Measurements from ENCODE around the gene COG5. TPM values are rescaled to one million over a fixed set of nuclear protein-coding genes. Genes with fewer than 3 reads are reported as not detected.

The COG5 gene
- polyA plus RNA-seq, 1 of the 3 experiments (the other 2 are of a cell fraction), result 21.2 TPM

DNA sequence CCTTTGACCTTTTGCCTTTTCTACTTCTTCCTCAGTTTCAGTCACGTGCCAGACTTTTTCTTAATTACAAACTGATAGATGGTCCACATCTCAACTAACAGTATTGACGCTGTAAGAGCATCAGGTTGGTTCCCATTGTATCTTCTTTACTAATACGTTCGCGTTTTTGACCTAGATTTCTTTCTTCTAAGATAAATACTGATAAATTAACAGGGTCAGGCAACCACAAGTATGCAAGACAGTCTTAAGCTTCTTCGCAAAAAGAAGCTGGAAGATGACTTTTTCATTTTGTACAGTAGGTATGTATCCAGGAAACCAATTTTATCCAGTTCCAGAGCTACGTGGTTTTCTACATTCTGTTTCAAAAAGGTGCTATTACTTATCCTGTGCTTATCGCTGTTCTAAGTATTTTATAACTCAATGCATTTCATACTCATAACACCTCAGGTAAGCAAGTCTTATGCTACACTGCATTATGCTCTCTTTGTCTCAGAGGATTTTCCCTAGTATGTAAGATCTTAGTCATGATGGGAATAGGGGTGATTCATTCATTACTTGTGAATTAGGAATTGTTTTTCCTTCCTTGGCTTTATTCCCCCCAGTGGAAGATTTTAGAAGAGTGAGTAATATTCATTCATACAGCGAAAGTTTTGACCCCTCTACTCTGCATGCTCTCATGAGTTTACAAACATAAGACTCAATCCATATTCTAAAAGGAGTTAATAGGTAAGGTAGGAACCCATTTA lies 1.0 kb upstream of the COG5 start:
- POLR2A ChIA-PET, result interaction anchor here (1.2 to 2.0 kb wide), 2 partner anchors 15 to 178 kb away, joined by 4 to 14 read pairs; partner anchors contain the start of gene BCAP29
- TF ChIP-seq ELF1 (IDR thresholded peaks at IDR 0.05) (no peak), NFIC (IDR thresholded peaks at IDR 0.05; ENCODE audit: borderline replicate concordance) (peak; percentile 66; the same call in 1 of the 2 replicates), FOXJ3 (CRISPR knock-in tag; IDR thresholded peaks at IDR 0.05) (no peak), MXI1 (IDR thresholded peaks at IDR 0.05; ENCODE audit: low read depth, low read length) (no peak), RAD21 (IDR thresholded peaks at IDR 0.05; ENCODE audit: low read length) (no peak), NRF1 (IDR thresholded peaks at IDR 0.05; ENCODE audit: low read depth, low read length) (no peak), EP300 (IDR thresholded peaks at IDR 0.05; ENCODE audit: borderline replicate concordance in 1 of 2, low read depth in 1 of 2, low read length in 1 of 2) (peak in 1 of 2 experiments; percentile 72; a peak in 1 of 4 replicates), FOSL2 (IDR thresholded peaks at IDR 0.05; ENCODE audit: borderline replicate concordance, low read depth) (peak; percentile 98), GATA2 (CRISPR knock-in tag; IDR thresholded peaks at IDR 0.05) (no peak), CHD2 (IDR thresholded peaks at IDR 0.05; ENCODE audit: low read length, partially characterized antibody) (no peak), RFX5 (IDR thresholded peaks at IDR 0.05; ENCODE audit: low read length) (no peak), SMC3 (IDR thresholded peaks at IDR 0.05; ENCODE audit: low read depth, low read length) (no peak), TAF1 (IDR thresholded peaks at IDR 0.05; ENCODE audit: borderline replicate concordance, low read depth, low read length) (no peak), YY1 (IDR thresholded peaks at IDR 0.05; ENCODE audit: low read depth) (no peak), POLR2AphosphoS5 (IDR thresholded peaks at IDR 0.05; ENCODE audit: low read depth, low read length) (peak; percentile 60; the same call in 1 of the 2 replicates), TCF12 (IDR thresholded peaks at IDR 0.05) (peak; percentile 58), SIN3A (IDR thresholded peaks at IDR 0.05; ENCODE audit: borderline replicate concordance, low read depth, low read length) (no peak)
- TF ChIP-seq, protein P1, sequence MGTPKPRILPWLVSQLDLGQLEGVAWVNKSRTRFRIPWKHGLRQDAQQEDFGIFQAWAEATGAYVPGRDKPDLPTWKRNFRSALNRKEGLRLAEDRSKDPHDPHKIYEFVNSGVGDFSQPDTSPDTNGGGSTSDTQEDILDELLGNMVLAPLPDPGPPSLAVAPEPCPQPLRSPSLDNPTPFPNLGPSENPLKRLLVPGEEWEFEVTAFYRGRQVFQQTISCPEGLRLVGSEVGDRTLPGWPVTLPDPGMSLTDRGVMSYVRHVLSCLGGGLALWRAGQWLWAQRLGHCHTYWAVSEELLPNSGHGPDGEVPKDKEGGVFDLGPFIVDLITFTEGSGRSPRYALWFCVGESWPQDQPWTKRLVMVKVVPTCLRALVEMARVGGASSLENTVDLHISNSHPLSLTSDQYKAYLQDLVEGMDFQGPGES (IDR thresholded peaks at IDR 0.05; ENCODE audit: low read depth, low read length), result no peak
- TF ChIP-seq, protein P2, sequence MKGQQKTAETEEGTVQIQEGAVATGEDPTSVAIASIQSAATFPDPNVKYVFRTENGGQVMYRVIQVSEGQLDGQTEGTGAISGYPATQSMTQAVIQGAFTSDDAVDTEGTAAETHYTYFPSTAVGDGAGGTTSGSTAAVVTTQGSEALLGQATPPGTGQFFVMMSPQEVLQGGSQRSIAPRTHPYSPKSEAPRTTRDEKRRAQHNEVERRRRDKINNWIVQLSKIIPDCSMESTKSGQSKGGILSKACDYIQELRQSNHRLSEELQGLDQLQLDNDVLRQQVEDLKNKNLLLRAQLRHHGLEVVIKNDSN (IDR thresholded peaks at IDR 0.05; ENCODE audit: borderline replicate concordance, low read depth), result peak; percentile 61; the same call in 1 of the 2 replicates
- TF ChIP-seq, protein P3, sequence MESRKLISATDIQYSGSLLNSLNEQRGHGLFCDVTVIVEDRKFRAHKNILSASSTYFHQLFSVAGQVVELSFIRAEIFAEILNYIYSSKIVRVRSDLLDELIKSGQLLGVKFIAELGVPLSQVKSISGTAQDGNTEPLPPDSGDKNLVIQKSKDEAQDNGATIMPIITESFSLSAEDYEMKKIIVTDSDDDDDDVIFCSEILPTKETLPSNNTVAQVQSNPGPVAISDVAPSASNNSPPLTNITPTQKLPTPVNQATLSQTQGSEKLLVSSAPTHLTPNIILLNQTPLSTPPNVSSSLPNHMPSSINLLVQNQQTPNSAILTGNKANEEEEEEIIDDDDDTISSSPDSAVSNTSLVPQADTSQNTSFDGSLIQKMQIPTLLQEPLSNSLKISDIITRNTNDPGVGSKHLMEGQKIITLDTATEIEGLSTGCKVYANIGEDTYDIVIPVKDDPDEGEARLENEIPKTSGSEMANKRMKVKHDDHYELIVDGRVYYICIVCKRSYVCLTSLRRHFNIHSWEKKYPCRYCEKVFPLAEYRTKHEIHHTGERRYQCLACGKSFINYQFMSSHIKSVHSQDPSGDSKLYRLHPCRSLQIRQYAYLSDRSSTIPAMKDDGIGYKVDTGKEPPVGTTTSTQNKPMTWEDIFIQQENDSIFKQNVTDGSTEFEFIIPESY (IDR thresholded peaks at IDR 0.05; ENCODE audit: borderline replicate concordance, low read depth), result 0 out of 2 replicates have a peak, but pooled peaks have one; percentile 43
- TF ChIP-seq, protein P4, sequence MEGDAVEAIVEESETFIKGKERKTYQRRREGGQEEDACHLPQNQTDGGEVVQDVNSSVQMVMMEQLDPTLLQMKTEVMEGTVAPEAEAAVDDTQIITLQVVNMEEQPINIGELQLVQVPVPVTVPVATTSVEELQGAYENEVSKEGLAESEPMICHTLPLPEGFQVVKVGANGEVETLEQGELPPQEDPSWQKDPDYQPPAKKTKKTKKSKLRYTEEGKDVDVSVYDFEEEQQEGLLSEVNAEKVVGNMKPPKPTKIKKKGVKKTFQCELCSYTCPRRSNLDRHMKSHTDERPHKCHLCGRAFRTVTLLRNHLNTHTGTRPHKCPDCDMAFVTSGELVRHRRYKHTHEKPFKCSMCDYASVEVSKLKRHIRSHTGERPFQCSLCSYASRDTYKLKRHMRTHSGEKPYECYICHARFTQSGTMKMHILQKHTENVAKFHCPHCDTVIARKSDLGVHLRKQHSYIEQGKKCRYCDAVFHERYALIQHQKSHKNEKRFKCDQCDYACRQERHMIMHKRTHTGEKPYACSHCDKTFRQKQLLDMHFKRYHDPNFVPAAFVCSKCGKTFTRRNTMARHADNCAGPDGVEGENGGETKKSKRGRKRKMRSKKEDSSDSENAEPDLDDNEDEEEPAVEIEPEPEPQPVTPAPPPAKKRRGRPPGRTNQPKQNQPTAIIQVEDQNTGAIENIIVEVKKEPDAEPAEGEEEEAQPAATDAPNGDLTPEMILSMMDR (IDR thresholded peaks at IDR 0.05), result peak; percentile 30; the same call in 1 of the 2 replicates
- TF ChIP-seq, protein P5, sequence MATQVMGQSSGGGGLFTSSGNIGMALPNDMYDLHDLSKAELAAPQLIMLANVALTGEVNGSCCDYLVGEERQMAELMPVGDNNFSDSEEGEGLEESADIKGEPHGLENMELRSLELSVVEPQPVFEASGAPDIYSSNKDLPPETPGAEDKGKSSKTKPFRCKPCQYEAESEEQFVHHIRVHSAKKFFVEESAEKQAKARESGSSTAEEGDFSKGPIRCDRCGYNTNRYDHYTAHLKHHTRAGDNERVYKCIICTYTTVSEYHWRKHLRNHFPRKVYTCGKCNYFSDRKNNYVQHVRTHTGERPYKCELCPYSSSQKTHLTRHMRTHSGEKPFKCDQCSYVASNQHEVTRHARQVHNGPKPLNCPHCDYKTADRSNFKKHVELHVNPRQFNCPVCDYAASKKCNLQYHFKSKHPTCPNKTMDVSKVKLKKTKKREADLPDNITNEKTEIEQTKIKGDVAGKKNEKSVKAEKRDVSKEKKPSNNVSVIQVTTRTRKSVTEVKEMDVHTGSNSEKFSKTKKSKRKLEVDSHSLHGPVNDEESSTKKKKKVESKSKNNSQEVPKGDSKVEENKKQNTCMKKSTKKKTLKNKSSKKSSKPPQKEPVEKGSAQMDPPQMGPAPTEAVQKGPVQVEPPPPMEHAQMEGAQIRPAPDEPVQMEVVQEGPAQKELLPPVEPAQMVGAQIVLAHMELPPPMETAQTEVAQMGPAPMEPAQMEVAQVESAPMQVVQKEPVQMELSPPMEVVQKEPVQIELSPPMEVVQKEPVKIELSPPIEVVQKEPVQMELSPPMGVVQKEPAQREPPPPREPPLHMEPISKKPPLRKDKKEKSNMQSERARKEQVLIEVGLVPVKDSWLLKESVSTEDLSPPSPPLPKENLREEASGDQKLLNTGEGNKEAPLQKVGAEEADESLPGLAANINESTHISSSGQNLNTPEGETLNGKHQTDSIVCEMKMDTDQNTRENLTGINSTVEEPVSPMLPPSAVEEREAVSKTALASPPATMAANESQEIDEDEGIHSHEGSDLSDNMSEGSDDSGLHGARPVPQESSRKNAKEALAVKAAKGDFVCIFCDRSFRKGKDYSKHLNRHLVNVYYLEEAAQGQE (IDR thresholded peaks at IDR 0.05; ENCODE audit: low read depth, low read length), result no peak

More for the DNA sequence above, 1.0 kb upstream of the COG5 start:
- Histone ChIP-seq H3K9me2 (no peaks in the 10 kb centered on the region), H3K9ac (peak overlapping the region; percentile 94), H3K9me3 (no peaks in the 10 kb centered on the region; the same call in 1 of the 2 replicates), H3K27me3 (ENCODE audit: insufficient read depth) (no peaks in the 10 kb centered on the region), H3K4me1 (ENCODE audit: control insufficient read depth in 1 of 2, insufficient read depth in 2 of 2, low read depth in 1 of 2, low read length in 1 of 2) (peaks cover 17 to 24% of the 10 kb centered on the region in 2 experiments; a peak in 3 of 4 replicates), H3K79me2 (ENCODE audit: insufficient read depth) (peaks cover 80% of the 10 kb centered on the region), H3K4me3 (ENCODE audit: low read depth in 2 of 2, low read length in 1 of 2) (peak overlapping the region; percentile 88 to 100), H3K27ac (ENCODE audit: low read depth in 2 of 2, low read length in 1 of 2) (peak overlapping the region; percentile 92 to 96), H3K4me2 (peak overlapping the region; percentile 92), H4K20me1 (ENCODE audit: insufficient read depth) (no peaks in the 10 kb centered on the region), H3K36me3 (replicated peaks in 1 of 2; ENCODE audit: control insufficient read depth in 1 of 2, insufficient read depth in 2 of 2, low read length in 1 of 2) (peaks cover 30 to 40% of the 10 kb centered on the region in 2 experiments), H2AFZ (ENCODE audit: low read depth) (peak overlapping the region; percentile 60), H3F3A (replicated peaks; ENCODE audit: insufficient read depth) (peaks cover 17% of the 10 kb centered on the region)
- 23% methylated on average over 9 of the region's 9 CpGs for WGBS (ENCODE audit: low lambda C conversion rate)
- CTCF ChIA-PET, result interaction anchor here (0.6 to 1.6 kb wide), 9 partner anchors 12 to 772 kb away, joined by 3 to 5 read pairs (median 3); no protein-coding TSS in a partner anchor
- no peak for DNase-seq

All from SK-N-SH (cell line).